HG03045 (cell line): ENCODE results near the gene IGF1R.
"Not testable (repeated sequence)": the region's sequence is repeated elsewhere in the genome, so short reads cannot be mapped to it uniquely, and the experiment has no call there.

Source experiments
- ATAC-seq: cut with Tn5 transposase; IDR thresholded peaks from one replicate; pipeline ENCODE4 v1.9.1; 2021; ENCODE audit warnings: mild to moderate bottlenecking, moderate library complexity; ENCODE audit not compliant: unreplicated experiment

IGF1R gene

GRCh38 chr15:98976500-98976899 lies 328.2 kb downstream of the IGF1R start:
- ATAC-seq, result no peak

- no peak for ATAC-seq
Observed at GRCh38 chr15:98977441-98977840, 329.1 kb downstream of the IGF1R start.

GRCh38 chr15:98978153-98978552 lies 329.8 kb downstream of the IGF1R start:
- no peak for ATAC-seq

- ATAC-seq, result no peak
Observed at GRCh38 chr15:98980899-98981228, 332.5 kb downstream of the IGF1R start.

- ATAC-seq, result no peak
Observed at GRCh38 chr15:98981851-98982722, 333.7 kb downstream of the IGF1R start.

GRCh38 chr15:98983334-98983733 lies 335.0 kb downstream of the IGF1R start:
- no peak for ATAC-seq

- no peak for ATAC-seq
Observed at GRCh38 chr15:98986281-98986680, 337.9 kb downstream of the IGF1R start.

GRCh38 chr15:98994892-98995291 lies 346.6 kb downstream of the IGF1R start:
- ATAC-seq, result no peak

- ATAC-seq, result no peak
Observed at GRCh38 chr15:98996169-98996568, 347.8 kb downstream of the IGF1R start.

GRCh38 chr15:98996624-98997023 lies 348.3 kb downstream of the IGF1R start:
- ATAC-seq, result no peak

- ATAC-seq, result no peak
Observed at GRCh38 chr15:98997312-98997711, 349.0 kb downstream of the IGF1R start.

- no peak for ATAC-seq
Observed at GRCh38 chr15:98997755-98998154, 349.4 kb downstream of the IGF1R start.

GRCh38 chr15:98998279-98998678 lies 349.9 kb downstream of the IGF1R start:
- no peak for ATAC-seq

GRCh38 chr15:98999233-98999632 lies 350.9 kb downstream of the IGF1R start:
- no peak for ATAC-seq

GRCh38 chr15:99002226-99002625 lies 353.9 kb downstream of the IGF1R start:
- ATAC-seq, result no peak

- ATAC-seq, result not testable (repeated sequence)
Observed at GRCh38 chr15:99003317-99003716, 355.0 kb downstream of the IGF1R start.

- not testable (repeated sequence) for ATAC-seq
Observed at GRCh38 chr15:99004998-99005974, 356.9 kb downstream of the IGF1R start.

GRCh38 chr15:99006146-99006545 lies 357.8 kb downstream of the IGF1R start:
- no peak for ATAC-seq

- no peak for ATAC-seq
Observed at GRCh38 chr15:99006904-99007495, 358.7 kb downstream of the IGF1R start.

GRCh38 chr15:99009741-99010330 lies 361.5 kb downstream of the IGF1R start:
- ATAC-seq, result no peak

- ATAC-seq, result no peak
Observed at GRCh38 chr15:99010768-99011167, 362.4 kb downstream of the IGF1R start.
